Measurements from ENCODE around the gene DCLRE1B.

The DCLRE1B gene

DNA sequence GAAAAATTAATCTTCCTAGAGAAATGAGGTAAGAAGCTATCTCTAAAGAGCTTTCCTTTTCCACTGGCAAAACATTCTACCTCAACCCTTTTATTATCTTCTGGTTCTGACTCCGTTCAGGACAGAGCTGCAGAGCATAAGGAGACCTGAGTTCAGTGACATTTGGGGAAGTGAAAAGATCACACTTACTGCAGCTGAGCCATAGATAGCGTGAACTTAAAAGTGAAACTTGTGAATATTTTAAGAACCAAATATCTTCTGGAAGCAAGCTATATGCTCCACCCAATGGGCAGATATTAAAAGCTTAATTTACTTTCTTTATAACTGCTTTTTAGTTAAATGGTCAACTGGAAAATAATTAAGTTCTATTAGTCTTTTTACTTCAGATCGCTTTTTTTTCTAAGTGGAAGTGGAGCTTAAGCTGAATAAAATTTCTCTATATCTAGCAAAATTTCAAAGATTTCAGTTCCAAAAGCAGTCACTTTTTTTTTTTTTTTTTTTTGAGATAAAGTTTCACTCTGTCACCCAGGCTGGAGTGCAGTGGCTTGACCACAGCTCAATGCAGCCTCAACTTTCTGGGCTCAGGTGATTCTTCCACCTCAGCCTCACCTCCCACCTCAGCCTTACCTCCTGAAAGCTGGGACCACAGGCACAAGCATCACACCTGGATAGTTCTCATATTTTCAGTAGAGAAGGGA is 45.5 kb upstream of the DCLRE1B start:
- no peak for TF ChIP-seq ZNF565 (CRISPR knock-in tag; conservative IDR thresholded peaks at IDR 0.05; ENCODE audit: low read depth)
- TF ChIP-seq, protein P1, sequence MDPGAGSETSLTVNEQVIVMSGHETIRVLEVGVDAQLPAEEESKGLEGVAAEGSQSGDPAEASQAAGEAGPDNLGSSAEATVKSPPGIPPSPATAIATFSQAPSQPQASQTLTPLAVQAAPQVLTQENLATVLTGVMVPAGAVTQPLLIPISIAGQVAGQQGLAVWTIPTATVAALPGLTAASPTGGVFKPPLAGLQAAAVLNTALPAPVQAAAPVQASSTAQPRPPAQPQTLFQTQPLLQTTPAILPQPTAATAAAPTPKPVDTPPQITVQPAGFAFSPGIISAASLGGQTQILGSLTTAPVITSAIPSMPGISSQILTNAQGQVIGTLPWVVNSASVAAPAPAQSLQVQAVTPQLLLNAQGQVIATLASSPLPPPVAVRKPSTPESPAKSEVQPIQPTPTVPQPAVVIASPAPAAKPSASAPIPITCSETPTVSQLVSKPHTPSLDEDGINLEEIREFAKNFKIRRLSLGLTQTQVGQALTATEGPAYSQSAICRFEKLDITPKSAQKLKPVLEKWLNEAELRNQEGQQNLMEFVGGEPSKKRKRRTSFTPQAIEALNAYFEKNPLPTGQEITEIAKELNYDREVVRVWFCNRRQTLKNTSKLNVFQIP (CRISPR knock-in tag; IDR thresholded peaks at IDR 0.05; ENCODE audit: borderline replicate concordance, low read depth), result no peak
- TF ChIP-seq TOX (CRISPR knock-in tag; IDR thresholded peaks at IDR 0.05; ENCODE audit: borderline replicate concordance), result no peak
- TF ChIP-seq ZNF70 (CRISPR knock-in tag; IDR thresholded peaks at IDR 0.05), result no peak
- TF ChIP-seq, protein P2, sequence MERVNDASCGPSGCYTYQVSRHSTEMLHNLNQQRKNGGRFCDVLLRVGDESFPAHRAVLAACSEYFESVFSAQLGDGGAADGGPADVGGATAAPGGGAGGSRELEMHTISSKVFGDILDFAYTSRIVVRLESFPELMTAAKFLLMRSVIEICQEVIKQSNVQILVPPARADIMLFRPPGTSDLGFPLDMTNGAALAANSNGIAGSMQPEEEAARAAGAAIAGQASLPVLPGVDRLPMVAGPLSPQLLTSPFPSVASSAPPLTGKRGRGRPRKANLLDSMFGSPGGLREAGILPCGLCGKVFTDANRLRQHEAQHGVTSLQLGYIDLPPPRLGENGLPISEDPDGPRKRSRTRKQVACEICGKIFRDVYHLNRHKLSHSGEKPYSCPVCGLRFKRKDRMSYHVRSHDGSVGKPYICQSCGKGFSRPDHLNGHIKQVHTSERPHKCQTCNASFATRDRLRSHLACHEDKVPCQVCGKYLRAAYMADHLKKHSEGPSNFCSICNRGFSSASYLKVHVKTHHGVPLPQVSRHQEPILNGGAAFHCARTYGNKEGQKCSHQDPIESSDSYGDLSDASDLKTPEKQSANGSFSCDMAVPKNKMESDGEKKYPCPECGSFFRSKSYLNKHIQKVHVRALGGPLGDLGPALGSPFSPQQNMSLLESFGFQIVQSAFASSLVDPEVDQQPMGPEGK (CRISPR knock-in tag; IDR thresholded peaks at IDR 0.05; ENCODE audit: borderline replicate concordance), result no peak
- TF ChIP-seq ZNF8 (CRISPR knock-in tag; IDR thresholded peaks at IDR 0.05), result no peak
- TF ChIP-seq, protein P3, sequence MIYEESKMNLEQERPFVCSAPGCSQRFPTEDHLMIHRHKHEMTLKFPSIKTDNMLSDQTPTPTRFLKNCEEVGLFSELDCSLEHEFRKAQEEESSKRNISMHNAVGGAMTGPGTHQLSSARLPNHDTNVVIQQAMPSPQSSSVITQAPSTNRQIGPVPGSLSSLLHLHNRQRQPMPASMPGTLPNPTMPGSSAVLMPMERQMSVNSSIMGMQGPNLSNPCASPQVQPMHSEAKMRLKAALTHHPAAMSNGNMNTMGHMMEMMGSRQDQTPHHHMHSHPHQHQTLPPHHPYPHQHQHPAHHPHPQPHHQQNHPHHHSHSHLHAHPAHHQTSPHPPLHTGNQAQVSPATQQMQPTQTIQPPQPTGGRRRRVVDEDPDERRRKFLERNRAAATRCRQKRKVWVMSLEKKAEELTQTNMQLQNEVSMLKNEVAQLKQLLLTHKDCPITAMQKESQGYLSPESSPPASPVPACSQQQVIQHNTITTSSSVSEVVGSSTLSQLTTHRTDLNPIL (CRISPR knock-in tag; IDR thresholded peaks at IDR 0.05; ENCODE audit: low read depth), result no peak
- no peak for TF ChIP-seq ZFP30 (CRISPR knock-in tag; IDR thresholded peaks at IDR 0.05)
- TF ChIP-seq TCF4 (CRISPR knock-in tag; IDR thresholded peaks at IDR 0.05; ENCODE audit: borderline replicate concordance), result no peak
- no peak for TF ChIP-seq CSDC2 (CRISPR knock-in tag; IDR thresholded peaks at IDR 0.05)
- TF ChIP-seq SNAI2 (CRISPR knock-in tag; IDR thresholded peaks at IDR 0.05), result no peak
- no peak for TF ChIP-seq ESRRG (CRISPR knock-in tag; IDR thresholded peaks at IDR 0.05)
- ATAC-seq, result no peak

DNA sequence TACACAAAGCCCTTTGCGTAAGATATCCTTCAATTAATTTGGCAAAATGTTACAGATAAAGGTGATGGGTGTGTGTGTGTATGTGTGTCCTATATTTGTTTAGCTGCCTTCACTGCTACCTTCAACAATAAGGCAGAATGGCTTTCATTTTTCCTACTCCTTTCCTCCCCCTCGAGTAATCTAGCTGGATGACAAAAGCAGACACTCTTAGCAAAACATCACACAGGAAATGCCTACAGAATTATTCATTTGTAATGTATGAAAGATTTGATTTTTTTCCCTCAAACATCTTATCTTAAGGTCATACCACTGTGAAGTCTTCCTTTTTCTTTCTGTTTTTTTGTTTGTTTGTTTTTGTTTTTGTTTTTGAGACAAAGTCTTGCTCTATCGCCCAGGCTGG is 44.2 kb upstream of the DCLRE1B start:
- peak; percentile 89 for ATAC-seq

More for the DNA sequence above, 44.2 kb upstream of the DCLRE1B start:
- TF ChIP-seq, protein P1 (CRISPR knock-in tag; IDR thresholded peaks at IDR 0.05; ENCODE audit: borderline replicate concordance, low read depth), result no peak
- TF ChIP-seq ZNF70 (CRISPR knock-in tag; IDR thresholded peaks at IDR 0.05) (no peak), ISL1 (CRISPR knock-in tag; IDR thresholded peaks at IDR 0.05) (no peak), PPARA (CRISPR knock-in tag; IDR thresholded peaks at IDR 0.05; ENCODE audit: borderline replicate concordance) (no peak), ZFP3 (CRISPR knock-in tag; IDR thresholded peaks at IDR 0.05) (no peak), CSDC2 (CRISPR knock-in tag; IDR thresholded peaks at IDR 0.05) (no peak), ARNTL (CRISPR knock-in tag; IDR thresholded peaks at IDR 0.05; ENCODE audit: borderline replicate concordance, low read depth) (no peak), ZNF565 (CRISPR knock-in tag; conservative IDR thresholded peaks at IDR 0.05; ENCODE audit: low read depth) (no peak), ZNF8 (CRISPR knock-in tag; IDR thresholded peaks at IDR 0.05) (no peak), TCF4 (CRISPR knock-in tag; IDR thresholded peaks at IDR 0.05; ENCODE audit: borderline replicate concordance) (no peak), ZC3H10 (CRISPR knock-in tag; IDR thresholded peaks at IDR 0.05) (no peak)
- TF ChIP-seq, protein P2 (CRISPR knock-in tag; IDR thresholded peaks at IDR 0.05; ENCODE audit: borderline replicate concordance), result no peak
- TF ChIP-seq, protein P3 (CRISPR knock-in tag; IDR thresholded peaks at IDR 0.05; ENCODE audit: low read depth), result no peak

All from SK-N-SH treated with all-trans-retinoic acid at 6 μM for 48 hours (cell line).